GM21737 (cell line): ENCODE measurements around the gene IKZF2.

Source experiments
- ATAC-seq: cut with Tn5 transposase; IDR thresholded peaks from one replicate; pipeline ENCODE4 v1.9.1; 2021; ENCODE audit warnings: mild to moderate bottlenecking, moderate library complexity; ENCODE audit not compliant: unreplicated experiment

The IKZF2 gene

DNA sequence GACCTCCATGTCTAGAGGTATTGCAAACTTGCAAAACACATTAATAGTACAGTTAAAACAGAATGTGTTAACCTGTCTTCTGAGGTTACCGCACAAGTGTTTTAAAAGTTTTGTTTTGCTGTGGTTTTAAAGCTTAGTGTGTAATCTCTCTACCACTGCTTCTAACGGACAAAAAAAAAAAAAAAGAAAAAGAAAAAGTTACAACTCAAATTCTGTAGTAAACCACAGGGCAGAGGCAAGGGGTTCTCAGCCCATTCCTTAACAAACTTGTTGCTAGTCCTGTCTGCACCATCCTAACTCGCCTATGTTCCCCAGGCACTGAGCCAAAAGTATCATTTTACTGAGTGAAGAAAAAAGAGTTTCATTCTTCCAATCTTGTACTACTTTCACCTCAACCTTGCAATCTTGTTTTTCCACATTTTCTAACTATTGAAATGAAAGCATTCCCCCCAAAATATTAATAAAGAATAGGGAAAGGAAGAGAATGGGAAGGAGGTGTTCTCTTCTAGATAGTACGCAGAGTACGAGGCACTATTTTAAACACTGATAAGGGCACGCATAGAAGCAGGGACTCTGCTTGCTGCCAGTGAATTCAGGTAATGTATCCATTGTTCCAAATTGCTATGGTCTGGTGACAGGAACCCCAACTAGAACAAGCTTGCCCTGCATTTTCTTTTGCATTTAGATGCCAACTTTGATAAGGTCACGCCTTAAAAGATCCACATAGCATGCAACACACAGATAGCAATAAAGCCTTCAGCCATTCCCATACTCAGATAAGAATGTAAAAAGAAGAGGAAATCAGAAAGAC is 47.1 kb downstream of the IKZF2 start:
- no peak for ATAC-seq

DNA sequence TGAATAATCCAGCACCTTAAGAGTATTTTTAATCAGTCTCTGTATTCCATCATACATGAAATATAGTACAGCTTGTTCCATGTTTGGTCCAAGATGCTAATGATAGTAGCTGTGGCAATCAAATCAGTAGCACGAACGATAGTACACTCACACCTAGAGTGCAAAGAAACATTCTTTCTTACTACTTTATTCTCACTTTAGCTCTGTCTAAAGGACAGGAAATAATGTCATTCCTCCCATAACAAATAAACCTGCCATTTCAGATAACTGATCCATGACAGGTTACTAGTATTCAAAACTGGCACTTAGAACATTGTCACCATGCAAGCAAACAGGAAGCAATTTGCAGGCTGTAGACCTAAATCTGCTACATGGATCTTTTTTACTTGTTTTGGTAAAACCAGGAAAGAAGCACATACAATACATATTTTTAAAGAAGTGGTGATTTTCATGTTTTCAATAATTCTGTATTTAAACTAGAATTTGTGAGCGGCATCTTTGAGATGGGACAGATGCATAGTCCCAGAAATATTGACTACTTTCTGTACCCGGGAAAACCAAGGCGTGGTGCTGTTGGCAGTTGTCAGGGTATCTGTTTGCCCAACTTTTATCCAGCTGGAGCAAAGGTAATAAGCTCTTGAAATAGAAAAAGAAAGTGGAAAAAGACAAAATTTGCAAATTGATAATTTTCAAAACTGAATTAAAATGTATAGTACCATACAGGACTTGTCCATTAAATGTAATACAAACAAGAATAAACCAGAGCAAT is 49.5 kb downstream of the IKZF2 start:
- no peak for ATAC-seq

DNA sequence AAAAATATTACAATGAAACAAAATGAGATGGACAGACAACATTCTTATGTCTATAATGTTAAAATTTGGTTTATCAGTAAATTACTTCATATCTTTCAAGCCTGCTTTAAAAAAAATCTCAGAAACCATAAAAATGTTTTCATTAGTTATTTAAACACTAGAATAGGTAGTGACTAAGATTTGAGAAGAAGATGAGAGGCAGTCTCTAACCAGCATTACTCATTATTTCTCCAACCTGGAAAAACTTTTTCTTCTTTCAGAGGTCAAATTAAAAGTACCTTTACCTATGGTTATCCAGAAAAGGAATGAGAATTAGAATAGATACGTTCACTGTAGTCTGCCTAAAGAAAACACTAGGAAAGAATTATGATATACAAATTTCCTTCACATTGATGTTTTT is 50.3 kb downstream of the IKZF2 start:
- no peak for ATAC-seq

DNA sequence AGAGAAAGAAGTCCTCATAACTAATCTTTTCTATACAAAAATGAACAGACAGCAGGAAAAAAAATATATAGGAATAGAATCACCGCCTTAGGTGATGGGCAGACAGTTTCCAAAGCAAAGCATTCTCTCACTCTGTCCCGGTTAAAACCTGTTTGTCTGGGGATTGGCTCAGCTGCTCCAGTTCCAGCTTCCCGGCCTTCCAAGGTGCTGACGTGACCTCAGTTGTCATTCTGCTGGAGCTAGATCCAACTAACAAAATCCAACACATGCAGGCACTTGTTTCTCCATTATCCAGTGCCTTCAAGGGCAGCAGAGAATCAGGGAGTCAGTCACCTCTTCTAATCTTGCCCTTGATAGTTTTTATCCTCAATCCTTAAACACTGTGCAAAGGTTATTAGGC is 52.8 kb downstream of the IKZF2 start:
- ATAC-seq, result no peak

DNA sequence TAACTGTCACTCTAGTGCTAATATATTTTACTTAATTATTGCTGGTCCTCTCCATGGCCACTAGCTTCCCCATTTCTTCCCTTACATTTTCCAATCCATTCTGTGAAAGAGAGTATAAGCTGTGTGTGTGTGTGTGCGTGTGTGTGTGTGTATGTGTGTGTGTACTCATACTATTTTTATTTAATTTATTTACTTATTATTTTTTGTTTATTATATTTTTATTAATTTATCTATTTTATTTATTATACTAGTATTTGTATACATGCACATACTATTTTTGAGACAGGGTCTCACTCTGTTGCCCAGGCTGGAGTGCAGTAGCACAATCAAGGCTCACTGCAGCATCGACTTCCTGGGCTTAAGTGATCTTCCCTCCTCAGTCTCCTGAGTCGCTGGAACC is 59.6 kb downstream of the IKZF2 start:
- ATAC-seq, result no peak

DNA sequence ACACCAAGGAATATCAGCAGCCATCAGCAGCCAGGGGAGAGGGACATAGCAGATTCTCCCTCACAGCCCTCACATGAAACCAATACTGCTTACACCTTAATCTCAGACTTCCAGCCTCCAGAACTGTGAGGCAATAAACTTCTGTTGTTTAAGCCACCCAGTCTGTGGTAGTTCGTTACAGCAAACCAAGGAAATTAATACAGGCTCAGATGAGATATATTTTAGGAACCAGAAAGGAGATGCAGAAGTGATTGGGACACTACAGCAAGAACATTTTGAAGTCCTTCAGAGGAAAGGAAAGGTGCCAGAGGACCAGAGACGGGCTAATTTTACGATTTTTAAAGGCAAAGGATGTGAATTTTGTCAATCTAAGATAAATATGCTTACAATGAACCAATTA is 60.6 kb downstream of the IKZF2 start:
- no peak for ATAC-seq

DNA sequence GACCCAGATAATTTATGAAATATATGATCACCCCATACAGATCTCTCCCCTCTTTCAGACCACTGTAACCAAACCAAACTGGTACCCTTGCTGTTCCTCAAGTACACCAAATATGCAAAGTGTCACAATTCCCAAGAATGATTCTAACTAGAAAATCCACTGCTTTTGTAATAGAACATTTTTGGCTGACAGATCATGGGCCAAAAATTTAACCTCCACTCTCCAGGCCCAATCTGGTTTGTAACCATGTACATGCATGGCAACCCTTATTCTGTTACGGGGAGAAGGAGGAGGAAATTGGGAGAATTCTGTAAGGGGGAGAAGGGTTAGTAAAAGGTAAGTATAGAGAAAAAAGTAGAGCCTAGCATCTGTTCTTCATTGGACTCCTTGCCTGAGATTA is 62.0 kb downstream of the IKZF2 start:
- no peak for ATAC-seq

DNA sequence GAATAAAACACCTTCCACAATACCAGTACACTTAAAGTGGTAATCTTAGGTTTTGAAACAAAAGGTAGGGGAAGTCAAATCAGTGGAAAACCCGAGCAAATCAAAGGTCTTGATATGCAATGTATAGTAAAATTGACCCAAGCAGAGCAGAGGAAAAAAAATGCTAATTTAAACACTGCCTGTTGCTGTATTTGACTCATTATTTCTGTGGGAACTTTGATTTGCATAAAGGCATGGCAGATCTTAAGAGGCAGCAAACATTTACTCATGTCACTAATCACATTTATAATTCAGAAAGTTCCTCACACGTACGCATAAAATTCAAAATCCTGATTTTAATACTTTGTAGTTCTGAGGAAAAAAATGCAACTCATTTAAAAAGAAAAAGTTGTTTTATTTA is 64.4 kb downstream of the IKZF2 start:
- no peak for ATAC-seq

DNA sequence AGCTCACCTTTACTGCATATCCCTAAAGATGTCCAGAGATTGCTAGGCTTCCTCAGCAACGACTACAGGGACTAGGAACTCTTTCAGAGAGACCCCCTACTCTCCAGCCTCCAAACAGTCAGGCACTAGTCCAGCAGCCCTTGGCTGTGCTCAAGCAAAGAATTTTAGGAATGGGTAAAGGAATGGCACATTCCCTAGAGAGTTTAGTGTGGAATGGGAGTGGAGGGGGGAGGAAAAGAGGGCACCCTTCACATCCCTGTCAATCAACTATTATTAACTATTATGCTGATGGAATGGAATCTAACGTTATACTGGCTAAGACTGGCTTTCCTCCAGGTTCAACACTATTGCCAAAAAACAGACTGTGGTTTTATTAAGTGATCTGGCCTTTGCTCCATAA is 64.8 kb downstream of the IKZF2 start:
- ATAC-seq, result no peak

DNA sequence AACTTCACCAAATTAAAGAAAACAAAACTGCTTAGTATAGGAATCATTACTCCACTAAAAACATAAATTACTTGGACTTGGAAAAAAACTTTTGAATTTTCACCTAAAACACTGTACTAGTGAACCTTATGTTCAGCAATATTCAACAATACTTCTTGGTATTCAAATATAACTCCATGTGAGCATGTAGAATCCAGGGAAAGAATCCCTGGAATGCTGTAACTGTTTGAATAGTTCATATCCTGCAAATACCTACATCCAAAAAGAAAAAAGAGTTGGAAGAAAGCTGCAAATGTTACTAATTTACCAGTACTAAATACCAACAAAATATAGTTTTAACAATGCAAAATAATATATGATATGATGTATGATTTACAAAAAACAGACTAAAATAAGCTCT is 65.4 kb downstream of the IKZF2 start:
- ATAC-seq, result no peak

DNA sequence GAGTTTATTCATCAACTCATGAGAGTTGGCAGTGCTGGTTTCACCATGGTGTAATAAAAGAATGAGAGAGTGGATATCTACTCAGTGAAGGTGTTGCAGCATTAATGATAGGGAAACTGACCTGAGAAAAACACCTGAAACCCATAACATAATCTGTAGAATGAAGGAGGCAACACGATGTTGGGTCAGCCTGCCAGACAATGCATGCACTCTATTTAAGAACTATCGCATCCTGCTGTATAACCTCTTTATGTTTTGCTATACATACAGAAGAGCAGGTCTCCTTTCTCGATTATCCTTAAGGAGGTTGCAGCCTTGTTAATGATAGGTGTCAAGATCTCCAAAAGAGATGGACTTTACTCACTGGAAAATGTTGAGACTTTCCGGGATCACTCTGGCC is 65.9 kb downstream of the IKZF2 start:
- no peak for ATAC-seq

DNA sequence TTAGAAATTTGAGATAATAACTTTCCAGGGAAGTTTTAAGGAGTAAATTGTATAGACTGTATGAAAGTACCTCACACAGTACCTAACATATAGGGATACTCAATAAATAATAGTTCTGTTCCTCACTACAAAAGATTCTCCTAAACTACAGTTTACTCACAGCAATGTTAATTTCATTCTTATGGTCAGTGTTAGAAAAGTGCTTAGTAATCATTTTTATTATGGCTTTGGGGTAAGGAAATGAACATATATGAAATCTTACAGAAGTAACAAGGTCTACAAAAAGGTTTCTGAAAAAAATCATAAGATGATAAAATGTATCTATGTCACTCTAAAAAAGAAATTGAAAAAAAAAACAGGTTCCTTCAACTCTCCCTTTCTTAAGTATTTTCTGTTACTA is 67.2 kb downstream of the IKZF2 start:
- no peak for ATAC-seq

DNA sequence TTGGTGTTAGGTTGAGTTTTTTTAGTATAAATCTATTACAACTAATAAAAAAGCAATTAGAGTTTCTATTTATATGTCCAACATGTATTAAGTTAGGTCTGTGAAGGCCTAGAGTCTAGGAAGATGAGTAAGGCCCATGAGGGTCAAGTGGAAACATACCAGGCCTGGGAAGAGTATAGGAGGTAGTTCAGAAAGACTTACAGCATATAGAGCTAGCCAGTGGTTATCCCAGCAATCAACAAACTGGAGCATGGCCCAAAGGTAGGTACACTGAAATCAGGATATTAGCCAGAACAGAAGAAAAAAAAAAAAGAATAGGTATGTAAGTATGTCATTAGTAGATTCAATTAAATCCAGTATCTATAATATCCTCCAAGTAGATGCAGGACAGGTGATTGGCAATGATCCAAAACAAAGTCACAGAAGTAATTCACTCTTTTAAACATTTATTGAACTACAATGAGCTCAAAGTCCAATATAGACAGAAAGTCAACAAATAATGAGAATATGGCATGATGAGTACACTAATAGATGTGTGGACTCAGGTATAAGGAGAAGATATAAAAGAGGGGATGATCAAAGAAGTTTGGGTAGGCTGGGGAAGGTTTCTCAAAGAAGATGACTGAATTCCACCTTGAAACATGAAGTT is 70.3 kb downstream of the IKZF2 start:
- ATAC-seq, result no peak

DNA sequence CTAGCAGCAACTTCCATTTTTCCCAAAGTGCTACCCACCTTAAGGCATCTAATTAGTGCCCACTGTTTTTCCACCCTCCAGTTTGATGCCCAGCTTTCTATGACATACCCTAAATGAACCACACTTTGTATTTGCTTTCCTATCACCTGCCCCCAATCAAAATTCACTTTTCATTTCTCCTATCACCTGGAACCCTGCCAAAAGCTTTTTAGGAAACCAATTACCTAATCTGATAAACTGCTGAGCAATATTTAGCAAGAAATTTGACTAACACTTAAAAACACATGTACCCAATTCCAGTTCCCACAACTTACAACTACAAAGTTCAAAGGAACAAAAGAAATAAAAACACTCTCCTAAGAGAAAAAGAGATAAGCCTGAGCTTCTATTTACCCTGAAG is 71.7 kb downstream of the IKZF2 start:
- ATAC-seq, result no peak

DNA sequence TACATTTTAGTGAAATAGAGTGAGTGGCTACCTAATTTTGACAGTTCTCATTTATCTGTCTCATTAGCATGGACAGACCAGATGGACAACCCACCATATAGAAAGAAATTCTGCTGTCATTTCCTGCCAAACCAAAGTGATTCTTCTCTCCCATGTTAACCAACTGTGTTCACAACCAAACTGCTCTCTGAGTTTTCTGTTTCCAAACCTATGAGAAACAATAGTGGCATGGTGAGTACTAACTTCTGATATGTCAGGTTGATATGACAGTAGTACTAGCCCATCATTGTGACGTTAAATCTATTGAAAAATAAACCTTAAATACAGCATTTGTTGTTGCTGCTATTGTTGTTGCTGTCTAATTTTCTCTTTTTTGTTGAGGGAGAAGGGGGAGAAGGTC is 72.7 kb downstream of the IKZF2 start:
- no peak for ATAC-seq

DNA sequence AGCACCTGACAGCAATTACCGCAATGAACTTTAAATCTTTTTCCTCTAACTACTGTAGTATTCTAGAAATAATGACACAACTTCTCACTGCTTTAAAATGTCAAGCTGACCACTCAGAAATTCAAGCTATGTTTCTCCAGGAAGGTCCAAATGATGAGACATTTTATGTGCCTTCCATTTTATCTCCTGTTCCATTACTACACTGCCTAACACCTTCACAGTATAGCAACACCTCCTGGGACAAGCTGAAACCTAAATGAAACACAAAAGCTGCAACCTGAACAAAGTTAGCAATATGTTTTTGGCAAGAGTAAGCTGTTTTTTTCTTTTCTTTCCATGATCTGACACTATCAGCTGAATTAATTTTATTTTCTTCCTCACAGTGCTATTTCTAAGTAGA is 81.9 kb downstream of the IKZF2 start:
- no peak for ATAC-seq

DNA sequence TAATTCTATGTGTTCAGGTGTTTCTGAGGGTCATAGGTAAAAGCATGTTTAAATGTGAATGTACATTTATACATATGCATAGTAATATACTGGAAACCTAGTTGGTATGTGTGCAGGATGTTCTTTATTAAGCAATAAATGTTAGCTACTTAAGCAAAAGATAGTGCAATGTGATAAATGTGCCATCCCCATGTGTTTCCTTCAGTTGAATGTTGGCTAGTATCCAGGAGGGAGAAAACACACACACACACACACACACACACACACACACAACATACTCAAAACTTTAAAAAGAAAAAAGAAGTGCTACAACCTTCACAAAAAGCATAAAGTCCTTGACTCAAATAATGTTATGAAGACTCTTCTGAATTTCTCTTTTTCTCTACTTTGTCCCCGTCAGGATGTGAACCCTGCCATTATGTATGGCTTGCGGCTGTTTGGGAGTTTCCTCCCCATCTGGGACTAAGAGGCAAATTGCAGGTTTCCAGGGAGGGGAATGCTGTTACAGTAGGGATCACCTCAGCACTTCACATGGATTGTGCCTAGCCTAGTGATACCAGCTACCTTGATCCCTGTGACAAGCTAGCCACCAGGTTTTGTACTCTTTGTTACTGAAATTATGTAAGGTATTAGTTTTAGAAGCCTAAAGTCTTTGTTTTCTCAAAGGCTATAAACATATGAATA is 82.6 kb downstream of the IKZF2 start:
- no peak for ATAC-seq

DNA sequence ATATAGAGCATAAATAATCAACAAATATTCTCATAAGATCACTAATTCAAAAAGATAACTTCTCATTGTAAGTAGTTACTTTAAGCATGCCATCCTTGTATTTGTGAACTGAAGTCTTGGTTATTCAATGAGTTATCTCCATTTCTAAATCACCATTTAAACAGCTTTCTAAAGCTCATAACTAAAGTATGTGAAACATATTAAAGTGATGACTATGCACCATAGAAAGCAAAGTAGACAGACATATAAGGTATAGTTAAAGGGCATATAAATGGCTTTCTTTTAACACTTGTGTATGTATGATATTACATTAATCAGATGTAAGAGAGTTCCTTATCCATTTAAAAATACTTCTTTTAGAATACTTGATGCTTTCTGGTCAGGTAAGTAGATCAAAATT is 83.5 kb downstream of the IKZF2 start:
- ATAC-seq, result no peak

DNA sequence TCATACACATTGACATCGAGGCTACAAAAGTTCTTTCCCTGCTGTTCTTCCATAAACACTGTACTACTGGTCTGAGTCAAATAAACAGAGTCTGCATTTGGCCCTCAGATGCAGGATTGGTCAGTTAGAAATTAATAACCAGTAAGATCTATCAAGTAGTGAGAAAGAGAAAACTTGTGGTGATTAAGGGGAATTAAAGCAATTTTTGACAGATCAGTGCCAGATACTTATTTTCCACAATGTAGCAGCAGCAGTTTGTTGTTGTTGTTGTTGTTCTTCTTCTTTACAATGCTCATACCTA is 85.0 kb downstream of the IKZF2 start:
- no peak for ATAC-seq

DNA sequence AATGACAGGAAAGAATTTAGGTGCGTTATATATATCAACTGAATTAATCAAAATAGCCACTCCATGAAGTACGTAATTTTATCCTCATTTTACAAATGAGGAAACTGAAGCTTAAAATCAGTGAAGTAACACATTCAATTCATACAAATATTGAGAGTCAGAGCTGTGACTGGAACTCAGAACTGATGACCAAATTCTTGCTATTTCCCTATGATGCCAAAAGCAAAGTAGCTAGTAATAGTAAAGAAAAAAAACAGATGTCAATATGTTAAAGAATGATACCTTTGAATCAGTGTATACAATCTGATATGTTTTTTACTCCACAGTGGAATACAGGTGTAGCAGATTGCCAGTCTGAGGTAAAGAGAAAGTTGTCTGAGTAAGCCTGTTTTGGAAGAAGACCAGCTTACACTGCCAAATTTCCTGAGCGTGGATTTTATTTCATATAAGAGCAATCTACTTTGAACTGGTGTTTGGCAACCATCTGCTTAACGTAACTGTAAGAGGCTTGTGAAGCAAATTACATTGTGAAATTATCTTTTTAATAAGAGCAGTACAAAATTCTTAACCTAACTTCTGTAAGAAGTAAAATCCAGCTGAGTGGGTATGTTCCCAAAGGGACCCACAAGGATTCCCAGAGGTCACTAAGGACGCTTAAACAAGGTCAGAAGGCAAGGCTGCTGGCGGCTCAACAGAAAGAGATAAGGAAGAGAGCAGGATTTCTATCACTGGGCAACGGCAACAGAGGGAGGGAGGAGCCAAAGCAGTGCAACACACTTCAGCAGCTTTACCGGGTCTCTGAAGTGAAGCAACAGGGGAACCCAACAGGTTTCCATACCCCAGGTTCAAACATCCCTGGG is 85.6 kb downstream of the IKZF2 start:
- no peak for ATAC-seq

DNA sequence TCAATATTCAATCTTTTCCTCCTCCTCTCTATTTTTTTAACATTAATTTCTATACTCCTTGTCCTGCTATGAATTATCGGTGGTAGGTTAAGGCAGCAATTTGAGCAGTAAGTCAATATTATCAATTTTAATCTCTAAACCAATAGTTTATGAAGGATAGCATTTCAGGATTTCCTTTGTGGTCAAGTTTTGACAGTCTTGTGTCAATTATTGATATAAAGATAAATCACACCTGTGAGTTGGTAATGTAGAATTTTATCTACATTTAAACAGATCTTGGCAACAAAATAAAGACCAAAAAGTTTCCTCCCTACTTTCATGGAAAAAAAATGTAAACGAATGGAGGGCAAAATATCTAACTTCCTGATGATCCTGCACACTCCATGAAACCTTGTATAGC is 87.3 kb downstream of the IKZF2 start:
- no peak for ATAC-seq
